ENCODE results near the gene CACNG3. TPM values are rescaled to one million over a fixed set of nuclear protein-coding genes. Genes with fewer than 3 reads are reported as not detected.

CACNG3 gene
- total RNA-seq, 1 experiment from 2014 or later = not detected

GRCh38 chr16:24315343-24315742 is 59.2 kb downstream of the CACNG3 start:
- Histone ChIP-seq H3K27ac (no peak overlapping the region), H3K27me3 (ENCODE audit: insufficient read depth, low read depth) (peaks cover 50% of the 10 kb centered on the region), H3K4me1 (replicated peaks; ENCODE audit: insufficient read depth) (no peaks in the 10 kb centered on the region), H3K36me3 (ENCODE audit: low read depth) (no peaks in the 10 kb centered on the region), H3K4me3 (no peak overlapping the region), H3F3A (ENCODE audit: insufficient read depth, low read depth) (no peaks in the 10 kb centered on the region), H3K9me3 (ENCODE audit: insufficient read depth, low read depth) (no peaks in the 10 kb centered on the region), H3K9me2 (ENCODE audit: insufficient read depth) (no peaks in the 10 kb centered on the region), H3K4me2 (no peak overlapping the region), H2AFZ (no peak overlapping the region), H3K79me2 (ENCODE audit: low read depth) (no peaks in the 10 kb centered on the region), H4K20me1 (ENCODE audit: insufficient read depth) (no peaks in the 10 kb centered on the region)
- intact Hi-C loops (cut with micrococcal nuclease; ENCODE audit: unreplicated experiment) = no loop called here
- BruUV-seq (replicated peaks) = no TSS peak
- DNase-seq = no peak
- ChIA-PET CTCF (no interaction called here), POLR2A (ENCODE audit: unreplicated experiment) (no interaction called here)
- TF ChIP-seq CTCF (conservative IDR thresholded peaks at IDR 0.05) (no peak), EZH2 (IDR thresholded peaks at IDR 0.05; ENCODE audit: low read depth) (no peak)

- H3K9me2 ChIP-seq (ENCODE audit: insufficient read depth) = no peaks in the 10 kb centered on the region
- peaks cover 53% of the 10 kb centered on the region for H3K27me3 ChIP-seq (ENCODE audit: insufficient read depth, low read depth)
- no peaks in the 10 kb centered on the region for H3K36me3 ChIP-seq (ENCODE audit: low read depth)
- H3K79me2 ChIP-seq (ENCODE audit: low read depth) = no peaks in the 10 kb centered on the region
- no peaks in the 10 kb centered on the region for H3F3A ChIP-seq (ENCODE audit: insufficient read depth, low read depth)
- POLR2A ChIA-PET (ENCODE audit: unreplicated experiment) = interaction anchor here (0.5 kb wide), 1 partner anchor 183 kb away, joined by 9 read pairs; no protein-coding TSS in a partner anchor
- BruUV-seq (replicated peaks) = no TSS peak
- H2AFZ ChIP-seq = no peak overlapping the region
- intact Hi-C loops (cut with micrococcal nuclease; ENCODE audit: unreplicated experiment) = no loop called here
- H3K9me3 ChIP-seq (ENCODE audit: insufficient read depth, low read depth) = no peaks in the 10 kb centered on the region
- no peaks in the 10 kb centered on the region for H4K20me1 ChIP-seq (ENCODE audit: insufficient read depth)
- no peak overlapping the region for H3K27ac ChIP-seq
- DNase-seq = no peak
- CTCF ChIA-PET = no interaction called here
- no peak overlapping the region for H3K4me3 ChIP-seq
- no peaks in the 10 kb centered on the region for H3K4me1 ChIP-seq (replicated peaks; ENCODE audit: insufficient read depth)
- no peak overlapping the region for H3K4me2 ChIP-seq
- TF ChIP-seq CTCF (conservative IDR thresholded peaks at IDR 0.05) = no peak
- TF ChIP-seq EZH2 (IDR thresholded peaks at IDR 0.05; ENCODE audit: low read depth) = no peak
These were observed 62.5 kb downstream of the CACNG3 start for GRCh38 chr16:24318680-24319079.

- Histone ChIP-seq H3K36me3 (ENCODE audit: low read depth) (no peaks in the 10 kb centered on the region), H3K9me3 (ENCODE audit: insufficient read depth, low read depth) (no peaks in the 10 kb centered on the region), H4K20me1 (ENCODE audit: insufficient read depth) (no peaks in the 10 kb centered on the region), H3K4me2 (no peak overlapping the region), H3K27me3 (ENCODE audit: insufficient read depth, low read depth) (peaks cover 54% of the 10 kb centered on the region), H2AFZ (no peak overlapping the region), H3K9me2 (ENCODE audit: insufficient read depth) (no peaks in the 10 kb centered on the region), H3K4me3 (no peak overlapping the region), H3K79me2 (ENCODE audit: low read depth) (no peaks in the 10 kb centered on the region), H3K4me1 (replicated peaks; ENCODE audit: insufficient read depth) (no peaks in the 10 kb centered on the region), H3F3A (ENCODE audit: insufficient read depth, low read depth) (no peaks in the 10 kb centered on the region), H3K27ac (no peak overlapping the region)
- CTCF ChIA-PET = no interaction called here
- intact Hi-C loops (cut with micrococcal nuclease; ENCODE audit: unreplicated experiment) = no loop called here
- no TSS peak for BruUV-seq (replicated peaks)
- TF ChIP-seq CTCF (conservative IDR thresholded peaks at IDR 0.05) = no peak
- TF ChIP-seq EZH2 (IDR thresholded peaks at IDR 0.05; ENCODE audit: low read depth) = no peak
- no peak for DNase-seq
- POLR2A ChIA-PET (ENCODE audit: unreplicated experiment) = no interaction called here
These were observed 63.1 kb downstream of the CACNG3 start for GRCh38 chr16:24319126-24319814.

Data from PC-9 (cell line).